K562 (cell line): ENCODE measurements around the gene CYP4F12. TPM values are rescaled to one million over a fixed set of nuclear protein-coding genes. Genes with fewer than 3 reads are reported as not detected.

ENCODE experiments used
- ATAC-seq: fragments of 200-7000 bp; cut with Tn5 transposase; 3 replicates; pipeline ENCODE4 v1.9.1; 2020; ENCODE audit warnings: moderate library complexity
- BruUV-seq: library from RNA; stranded (reverse); fragments of 400-500 nt; replicated peaks from 2 replicates; lab custom pipeline; 2021; lab: Mats Ljungman, UMichigan
- CTCF ChIA-PET: fragments of 300-600 bp; formaldehyde crosslinking; extraction: SDS; loops from one replicate; lab custom pipeline; 2021; ENCODE audit warnings: low intra/inter-chr PET ratio; lab: Yijun Ruan, JAX
- POLR2A ChIA-PET: fragments of 300-600, 350-650 bp; sonication (Branson Sonifier 250); formaldehyde crosslinking; extraction: SDS; loops from one replicate; lab custom pipeline; 2021; ENCODE audit warnings: antibody characterized with exemption, inconsistent platforms; lab: Yijun Ruan, JAX
- DNase-seq, 4 experiments: peaks; one replicate each; pipeline versions ENCODE4 v3.0.0 to v3.0.0-alpha.2; 2011 to 2018; ENCODE audit warnings: low spot score in 3 of 4, mixed read lengths in 3 of 4; ENCODE audit errors: extremely low read depth in 1 of 4
- FAIRE-seq: peaks from 2 replicates; lab custom pipeline; 2011; peaks lifted over from hg19 to GRCh38; lab: Jason Lieb, UNC
- H2AFZ ChIP-seq: 2 replicates; pipeline ENCODE4 v1.6.0; 2011; ENCODE audit warnings: low read depth, low read length, control low read depth, inconsistent platforms
- H3K27ac ChIP-seq: fragments of 200-600 bp; 3 replicates; pipeline ENCODE4 v1.8.0; 2011; ENCODE audit warnings: low read depth, mild to moderate bottlenecking, control low read depth, inconsistent platforms, low read length, moderate library complexity, mixed read lengths; ENCODE audit errors: extremely low read depth
- H3K27me3 ChIP-seq, 2 experiments: fragments of 300-600 bp in 1 of 2; 2 replicates in 1 of 2; 3 replicates in 1 of 2; pipeline versions ENCODE4 v1.6.0 to v1.8.0; 2011; ENCODE audit warnings: inconsistent platforms in 2 of 2, low read length in 2 of 2, mild to moderate bottlenecking in 1 of 2, mixed read lengths in 1 of 2, moderate library complexity in 1 of 2; ENCODE audit not compliant: control insufficient read depth in 2 of 2, insufficient read depth in 2 of 2
- H3K36me3 ChIP-seq: fragments of 300-600 bp; 3 replicates; pipeline ENCODE4 v1.8.0; 2011; ENCODE audit warnings: mild to moderate bottlenecking, low read length, inconsistent platforms; ENCODE audit not compliant: control insufficient read depth, insufficient read depth
- H3K4me1 ChIP-seq, 2 experiments: fragments of 200-600 bp in 1 of 2; replicated peaks in 1 of 2; 2 replicates in 1 of 2; 3 replicates in 1 of 2; pipeline versions ENCODE4 v1.5.1 to v1.8.0; 2011; ENCODE audit warnings: inconsistent platforms in 2 of 2, low read length in 2 of 2, mild to moderate bottlenecking in 1 of 2, mixed read lengths in 1 of 2, moderate library complexity in 1 of 2; ENCODE audit not compliant: control insufficient read depth in 2 of 2, insufficient read depth in 2 of 2
- H3K4me2 ChIP-seq: 2 replicates; pipeline ENCODE4 v1.6.1; 2011; ENCODE audit warnings: low read length, control low read depth, inconsistent platforms, mixed read lengths; ENCODE audit not compliant: insufficient read depth
- H3K4me3 ChIP-seq: fragments of 200-600 bp; sonication (generic), shearing (Covaris generic); 2 replicates; pipeline ENCODE4 v1.5.1; 2016; ENCODE audit warnings: control low read depth, inconsistent platforms
- H3K79me2 ChIP-seq: fragments of 200-600 bp; 3 replicates; pipeline ENCODE4 v1.8.0; 2011; ENCODE audit warnings: low read length, inconsistent platforms; ENCODE audit not compliant: control insufficient read depth, insufficient read depth
- H3K9ac ChIP-seq, 2 experiments: 2 replicates each; pipeline versions ENCODE4 v1.6.0 to v1.6.1; 2011; ENCODE audit warnings: low read depth in 2 of 2, low read length in 2 of 2, control low read depth in 1 of 2, inconsistent platforms in 1 of 2, mild to moderate bottlenecking in 1 of 2, mixed read lengths in 1 of 2; ENCODE audit not compliant: insufficient read depth in 1 of 2
- H3K9me1 ChIP-seq: one replicate; pipeline ENCODE4 v1.6.0; 2011; ENCODE audit warnings: inconsistent platforms, mild to moderate bottlenecking, low read length, moderate library complexity; ENCODE audit not compliant: control insufficient read depth, insufficient read depth
- H3K9me3 ChIP-seq: replicated peaks from 2 replicates; pipeline ENCODE4 v1.5.1; 2011; ENCODE audit warnings: low read depth, low read length, inconsistent platforms; ENCODE audit not compliant: control insufficient read depth, insufficient read depth
- H4K20me1 ChIP-seq: replicated peaks from 2 replicates; pipeline ENCODE4 v1.6.1; 2011; ENCODE audit warnings: low read length, inconsistent platforms, mixed read lengths; ENCODE audit not compliant: control insufficient read depth, insufficient read depth
- CTBP1 ChIP-seq: fragments of 450-650 bp; IDR thresholded peaks from 2 replicates; pipeline ENCODE4 v1.6.1; 2016; ENCODE audit warnings: borderline replicate concordance
- HSF4 ChIP-seq: fragments of 250-450 bp; sonication (Bioruptor Pico); IDR thresholded peaks from 2 replicates; pipeline ENCODE4 v2.1.2; 2022; ENCODE audit warnings: mild to moderate bottlenecking, moderate library complexity, borderline replicate concordance
- WGBS: fragments of 100-300 bp; shearing (Covaris generic); methylation state at CpG from one replicate; pipeline ENCODE4 v1.1.6; 2016; ENCODE audit warnings: low coverage, mixed read lengths; ENCODE audit not compliant: insufficient coverage; ENCODE audit errors: missing lambda C conversion rate; 5-methylcytosine and 5-hydroxymethylcytosine counted together
- in situ Hi-C: fragments of 300-500 bp; cut with MboI; formaldehyde crosslinking; loops from 4 replicates; pipeline ENCODE4 v1.15.0; 2018; ENCODE audit warnings: inconsistent platforms, mixed read lengths
- intact Hi-C: fragments of 100-400 bp; cut with micrococcal nuclease; formaldehyde crosslinking; loops from 2 replicates; pipeline ENCODE4 v1.14.2; 2022
- polyA plus RNA-seq, 8 experiments: library from polyadenylated mRNA; depleted of rRNA in 4 of 8; stranded (reverse) in 5 of 8; unstranded in 3 of 8; fragments of >200 nt; fragmentation: Nextera tagmentation in 2 of 8; fragmentation: Illumina TruSeq in 1 of 8; extraction: Ambion mirVana in 2 of 8; extraction: Trizol in 1 of 8; gene quantifications; 2 replicates each; pipeline versions ENCODE4 v1.2.1 to v1.2.3, GENCODE V29; 2011 to 2014; ENCODE audit warnings: inconsistent platforms in 1 of 8, missing spikeins in 1 of 8
- total RNA-seq, 7 experiments: library from RNA; depleted of rRNA in 6 of 7; stranded (reverse); fragments of >200 nt in 6 of 7; fragmentation: Illumina TruSeq in 2 of 7; extraction: Trizol in 2 of 7; gene quantifications; 2 replicates each; pipeline versions ENCODE4 v1.2.1 to v1.2.3, GENCODE V29; 2011 to 2021; ENCODE audit warnings: low replicate concordance in 1 of 7
- TF ChIP-seq, protein P1 (sequence below): IDR thresholded peaks from 2 replicates; pipeline ENCODE4 v1.6.1; 2011; ENCODE audit warnings: borderline replicate concordance, low read depth, mild to moderate bottlenecking, moderate library complexity, low read length; ENCODE audit not compliant: insufficient read depth, poor library complexity, severe bottlenecking

Gene CYP4F12
- total and polyA plus RNA-seq, 9 of the 15 experiments (the other 6 are each of a cell fraction or from before 2014, with no cell fraction given), result not detected

DNA sequence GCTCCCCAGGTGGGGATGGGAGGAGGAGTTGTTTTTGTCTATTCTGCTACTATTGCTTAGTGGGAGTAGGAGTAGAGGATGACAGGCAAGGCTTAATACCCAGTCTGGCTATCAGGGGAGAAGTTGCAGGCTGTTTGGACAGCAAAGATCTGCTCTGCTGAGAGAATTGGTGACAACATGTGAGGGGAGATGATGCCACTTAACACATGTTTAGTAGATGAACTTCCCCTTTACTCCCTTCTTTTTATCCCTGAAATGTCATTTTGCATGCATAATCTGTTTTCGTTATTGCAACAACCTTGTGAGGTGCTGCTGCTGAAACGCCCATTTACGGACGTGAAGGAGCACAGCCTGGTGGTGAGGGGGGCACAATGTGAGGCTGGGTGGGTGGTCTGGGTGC lies 3.0 kb upstream of the CYP4F12 start:
- H3K36me3 ChIP-seq, result no peaks in the 10 kb centered on the region
- CTCF ChIA-PET, result no interaction called here
- WGBS, result 2% methylated on average over 4 of the region's 4 CpGs
- no peaks in the 10 kb centered on the region for H3K79me2 ChIP-seq
- FAIRE-seq (no peak), ATAC-seq (no peak), DNase-seq (no peak)
- H3K4me2 ChIP-seq, result no peak overlapping the region
- H3K27me3 ChIP-seq, result no peaks in the 10 kb centered on the region
- in situ Hi-C loops (no loop called here), intact Hi-C loops (no loop called here)
- peaks cover 0 to 7% of the 10 kb centered on the region in 2 experiments; a peak in 2 of 5 replicates for H3K4me1 ChIP-seq
- H3K4me3 ChIP-seq, result no peak overlapping the region
- H4K20me1 ChIP-seq, result 0 out of 2 replicates have a peak, but pooled peaks cover 3% of the 10 kb centered on the region
- H3K27ac ChIP-seq, result no peak overlapping the region
- no peaks in the 10 kb centered on the region for H3K9me1 ChIP-seq
- TF ChIP-seq, protein P1, sequence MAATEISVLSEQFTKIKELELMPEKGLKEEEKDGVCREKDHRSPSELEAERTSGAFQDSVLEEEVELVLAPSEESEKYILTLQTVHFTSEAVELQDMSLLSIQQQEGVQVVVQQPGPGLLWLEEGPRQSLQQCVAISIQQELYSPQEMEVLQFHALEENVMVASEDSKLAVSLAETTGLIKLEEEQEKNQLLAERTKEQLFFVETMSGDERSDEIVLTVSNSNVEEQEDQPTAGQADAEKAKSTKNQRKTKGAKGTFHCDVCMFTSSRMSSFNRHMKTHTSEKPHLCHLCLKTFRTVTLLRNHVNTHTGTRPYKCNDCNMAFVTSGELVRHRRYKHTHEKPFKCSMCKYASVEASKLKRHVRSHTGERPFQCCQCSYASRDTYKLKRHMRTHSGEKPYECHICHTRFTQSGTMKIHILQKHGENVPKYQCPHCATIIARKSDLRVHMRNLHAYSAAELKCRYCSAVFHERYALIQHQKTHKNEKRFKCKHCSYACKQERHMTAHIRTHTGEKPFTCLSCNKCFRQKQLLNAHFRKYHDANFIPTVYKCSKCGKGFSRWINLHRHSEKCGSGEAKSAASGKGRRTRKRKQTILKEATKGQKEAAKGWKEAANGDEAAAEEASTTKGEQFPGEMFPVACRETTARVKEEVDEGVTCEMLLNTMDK, result no peak
- TF ChIP-seq HSF4 (CRISPR knock-in tag), result no peak
- TF ChIP-seq CTBP1, result no peak
- H3K9ac ChIP-seq, result no peak overlapping the region
- BruUV-seq, result no TSS peak
- H3K9me3 ChIP-seq, result no peaks in the 10 kb centered on the region
- H2AFZ ChIP-seq, result no peak overlapping the region
- POLR2A ChIA-PET, result no interaction called here
